Endodermal cell (in vitro differentiated cells): ENCODE results near the gene IMMP2L. TPM values are rescaled to one million over a fixed set of nuclear protein-coding genes. Genes with fewer than 3 reads are reported as not detected.

ENCODE experiments used
- DNase-seq: peaks from one replicate; pipeline ENCODE4 v3.0.0-alpha.2; 2017
- H3K27ac ChIP-seq: 2 replicates; pipeline ENCODE4 v1.5.1; 2013; ENCODE audit warnings: mild to moderate bottlenecking, low read depth, low read length, moderate library complexity
- H3K27me3 ChIP-seq: 2 replicates; pipeline ENCODE4 v1.6.1; 2013; ENCODE audit warnings: mild to moderate bottlenecking, low read length, moderate library complexity; ENCODE audit not compliant: insufficient read depth, control insufficient read depth, poor library complexity, severe bottlenecking
- H3K36me3 ChIP-seq: 2 replicates; pipeline ENCODE4 v1.7.0; 2013; ENCODE audit warnings: mild to moderate bottlenecking, low read length, moderate library complexity; ENCODE audit not compliant: control insufficient read depth, insufficient read depth
- H3K4me1 ChIP-seq: one replicate; pipeline ENCODE4 v1.7.0; 2013; ENCODE audit warnings: low read length; ENCODE audit not compliant: control insufficient read depth, insufficient read depth
- H3K4me3 ChIP-seq: 2 replicates; pipeline ENCODE4 v1.5.1; 2013; ENCODE audit warnings: mild to moderate bottlenecking, low read length, moderate library complexity
- H3K9ac ChIP-seq: 2 replicates; pipeline ENCODE4 v1.6.1; 2013; ENCODE audit warnings: mild to moderate bottlenecking, low read length, moderate library complexity; ENCODE audit not compliant: poor library complexity, severe bottlenecking; ENCODE audit errors: extremely low read depth
- H3K9me3 ChIP-seq: 2 replicates; pipeline ENCODE4 v1.6.1; 2013; ENCODE audit warnings: mild to moderate bottlenecking, low read length, moderate library complexity; ENCODE audit not compliant: control insufficient read depth
- H3K27ac Mint-ChIP-seq: 2 replicates; pipeline ENCODE4 v1.8.0; 2020; ENCODE audit warnings: mixed read lengths
- H3K27me3 Mint-ChIP-seq: 2 replicates; pipeline ENCODE4 v1.8.0; 2021; ENCODE audit warnings: mild to moderate bottlenecking, mixed read lengths; ENCODE audit not compliant: insufficient read depth
- H3K36me3 Mint-ChIP-seq: 2 replicates; pipeline ENCODE4 v1.8.0; 2020; ENCODE audit warnings: low read depth, mixed read lengths
- H3K4me1 Mint-ChIP-seq: 2 replicates; pipeline ENCODE4 v1.8.0; 2020; ENCODE audit warnings: mixed read lengths
- H3K4me3 Mint-ChIP-seq: 2 replicates; pipeline ENCODE4 v1.8.0; 2020; ENCODE audit warnings: mild to moderate bottlenecking, moderate library complexity, mixed read lengths
- H3K9me3 Mint-ChIP-seq: 2 replicates; pipeline ENCODE4 v1.8.0; 2020; ENCODE audit warnings: mild to moderate bottlenecking, mixed read lengths
- WGBS, 2 experiments: methylation state at CpG; one replicate each; pipeline versions ENCODE4 v1.1.5 to v1.1.7; 2013; ENCODE audit warnings: missing lambda C conversion rate in 2 of 2, mixed read lengths in 1 of 2; ENCODE audit not compliant: insufficient coverage in 1 of 2, insufficient read length in 1 of 2; 5-methylcytosine and 5-hydroxymethylcytosine counted together
- total RNA-seq, 2 donors: library from RNA; stranded (reverse); fragmentation: NEBNext Ultra II Directional in 1 of 2; extraction: Animal tissue kit (Norgen Biotek cat#: 25700) in 1 of 2; gene quantifications; 2 replicates in 1 of 2; 3 replicates in 1 of 2; pipeline ENCODE4 v1.2.1, GENCODE V29; 2021
- TF ChIP-seq, protein P1 (sequence below): fragments of 200-600 bp; sonication (generic); conservative IDR thresholded peaks from 2 replicates; pipeline ENCODE4 v1.5.0; 2021; ENCODE audit warnings: antibody characterized with exemption, mild to moderate bottlenecking

Gene IMMP2L
- total RNA-seq, 2 donors from 2014 or later = 17.7 to 19.4 TPM

DNA sequence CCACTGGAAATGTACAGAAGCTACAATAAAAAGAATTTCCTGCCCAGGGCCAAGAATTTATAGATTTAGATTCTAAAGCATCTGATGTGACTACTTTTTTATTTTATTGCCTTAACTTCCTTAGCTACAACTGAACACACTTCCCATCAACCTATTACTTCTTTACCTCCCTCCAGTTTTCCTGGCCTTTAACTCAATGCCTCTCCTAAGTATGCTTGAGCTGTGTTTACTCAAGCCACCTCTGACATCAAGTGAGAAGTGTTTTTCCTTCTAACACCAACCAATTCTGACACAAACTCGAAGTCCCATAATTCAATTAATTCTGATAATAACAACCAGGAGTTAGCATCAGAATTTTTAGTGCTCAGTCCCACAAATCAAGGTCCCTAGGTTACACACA lies 170.0 kb downstream of the IMMP2L start:
- no peaks in the 10 kb centered on the region for H3K36me3 Mint-ChIP-seq
- Histone ChIP-seq H3K4me3 (no peak overlapping the region), H3K9ac (no peak overlapping the region), H3K36me3 (no peaks in the 10 kb centered on the region), H3K9me3 (no peaks in the 10 kb centered on the region), H3K4me1 (no peaks in the 10 kb centered on the region), H3K27me3 (no peaks in the 10 kb centered on the region), H3K27ac (no peak overlapping the region)
- TF ChIP-seq, protein P1, sequence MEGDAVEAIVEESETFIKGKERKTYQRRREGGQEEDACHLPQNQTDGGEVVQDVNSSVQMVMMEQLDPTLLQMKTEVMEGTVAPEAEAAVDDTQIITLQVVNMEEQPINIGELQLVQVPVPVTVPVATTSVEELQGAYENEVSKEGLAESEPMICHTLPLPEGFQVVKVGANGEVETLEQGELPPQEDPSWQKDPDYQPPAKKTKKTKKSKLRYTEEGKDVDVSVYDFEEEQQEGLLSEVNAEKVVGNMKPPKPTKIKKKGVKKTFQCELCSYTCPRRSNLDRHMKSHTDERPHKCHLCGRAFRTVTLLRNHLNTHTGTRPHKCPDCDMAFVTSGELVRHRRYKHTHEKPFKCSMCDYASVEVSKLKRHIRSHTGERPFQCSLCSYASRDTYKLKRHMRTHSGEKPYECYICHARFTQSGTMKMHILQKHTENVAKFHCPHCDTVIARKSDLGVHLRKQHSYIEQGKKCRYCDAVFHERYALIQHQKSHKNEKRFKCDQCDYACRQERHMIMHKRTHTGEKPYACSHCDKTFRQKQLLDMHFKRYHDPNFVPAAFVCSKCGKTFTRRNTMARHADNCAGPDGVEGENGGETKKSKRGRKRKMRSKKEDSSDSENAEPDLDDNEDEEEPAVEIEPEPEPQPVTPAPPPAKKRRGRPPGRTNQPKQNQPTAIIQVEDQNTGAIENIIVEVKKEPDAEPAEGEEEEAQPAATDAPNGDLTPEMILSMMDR = no peak
- no peak for DNase-seq
- 68 to 100% methylated on average over 1 of the region's 1 CpG for WGBS, 2 experiments
- peaks cover 13% of the 10 kb centered on the region for H3K4me1 Mint-ChIP-seq
- H3K27me3 Mint-ChIP-seq = no peaks in the 10 kb centered on the region
- no peaks in the 10 kb centered on the region for H3K9me3 Mint-ChIP-seq
- H3K27ac Mint-ChIP-seq = no peak overlapping the region
- no peak overlapping the region for H3K4me3 Mint-ChIP-seq

DNA sequence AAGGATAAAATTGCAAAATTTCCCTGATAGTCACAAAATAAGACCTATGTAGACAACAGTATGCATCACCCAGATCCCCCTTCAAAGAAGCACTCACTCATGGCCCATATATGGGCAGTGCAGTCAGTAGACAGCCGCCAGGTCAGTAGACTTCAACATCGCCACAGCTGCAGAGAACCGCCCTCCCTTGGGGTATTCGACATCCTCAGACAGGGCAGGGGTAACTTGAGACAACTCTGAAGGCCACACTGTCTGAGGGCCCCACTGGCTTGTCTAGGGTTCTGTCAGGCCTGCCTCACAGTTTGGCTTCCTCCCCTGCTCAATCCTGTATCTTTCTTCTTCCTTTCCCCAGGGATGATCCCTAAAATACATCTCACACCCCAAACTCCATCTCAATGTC lies 172.3 kb downstream of the IMMP2L start:
- Mint-ChIP-seq H3K4me3 (no peak overlapping the region), H3K9me3 (no peaks in the 10 kb centered on the region), H3K4me1 (peaks cover 13% of the 10 kb centered on the region), H3K36me3 (no peaks in the 10 kb centered on the region), H3K27me3 (no peaks in the 10 kb centered on the region), H3K27ac (no peak overlapping the region)
- Histone ChIP-seq H3K9ac (no peak overlapping the region), H3K27ac (no peak overlapping the region), H3K4me3 (no peak overlapping the region), H3K36me3 (no peaks in the 10 kb centered on the region), H3K4me1 (no peaks in the 10 kb centered on the region), H3K9me3 (no peaks in the 10 kb centered on the region), H3K27me3 (no peaks in the 10 kb centered on the region)
- no peak for DNase-seq
- WGBS, 2 experiments = 82 to 88% methylated on average over 4 of the region's 4 CpGs
- TF ChIP-seq, protein P1 = no peak

DNA sequence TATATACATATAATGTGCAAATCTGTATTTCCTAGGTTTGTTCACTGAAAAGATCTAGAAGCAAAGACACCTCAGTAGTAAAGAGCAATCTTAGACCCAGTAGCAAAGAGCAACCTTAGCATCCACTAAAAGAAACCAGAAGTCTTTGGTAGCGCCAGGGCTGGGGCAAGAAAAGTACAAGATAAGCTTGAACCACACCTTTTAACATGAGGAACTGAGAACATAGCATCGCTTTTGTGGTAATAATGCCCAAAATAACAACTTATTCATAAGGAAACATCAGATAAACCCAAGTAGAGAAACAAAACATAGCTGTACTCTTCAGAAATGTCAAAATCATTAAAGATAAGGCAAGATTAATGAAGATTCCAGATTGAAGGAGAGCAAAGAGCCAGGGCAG lies 173.4 kb downstream of the IMMP2L start:
- TF ChIP-seq, protein P1 = no peak
- Histone ChIP-seq H3K4me3 (no peak overlapping the region), H3K27me3 (no peaks in the 10 kb centered on the region), H3K27ac (no peak overlapping the region), H3K4me1 (no peaks in the 10 kb centered on the region), H3K36me3 (no peaks in the 10 kb centered on the region), H3K9me3 (no peaks in the 10 kb centered on the region), H3K9ac (no peak overlapping the region)
- Mint-ChIP-seq H3K36me3 (no peaks in the 10 kb centered on the region), H3K9me3 (no peaks in the 10 kb centered on the region), H3K27me3 (no peaks in the 10 kb centered on the region), H3K4me3 (no peak overlapping the region), H3K27ac (no peak overlapping the region), H3K4me1 (peaks cover 13% of the 10 kb centered on the region)
- 83 to 93% methylated on average over 1 to 2 of the region's 2 CpGs for WGBS, 2 experiments
- DNase-seq = no peak
